ENCODE results near the gene CBR1.

The CBR1 gene

GRCh38 chr21:36059823-36060158 lies 10.0 kb upstream of the CBR1 start:
- peak overlapping the region; percentile 73 for H3K4me3 ChIP-seq (ENCODE audit: low read depth, low read length)
- DNase-seq (ENCODE audit: low read depth, low spot score) = no peak
- in situ Hi-C loops (cut with HindIII; ENCODE audit: low sequenced_read_pairs) = no loop called here
- TF ChIP-seq CTCF (IDR thresholded peaks at IDR 0.05; ENCODE audit: low read depth, low read length) = no peak

DNA sequence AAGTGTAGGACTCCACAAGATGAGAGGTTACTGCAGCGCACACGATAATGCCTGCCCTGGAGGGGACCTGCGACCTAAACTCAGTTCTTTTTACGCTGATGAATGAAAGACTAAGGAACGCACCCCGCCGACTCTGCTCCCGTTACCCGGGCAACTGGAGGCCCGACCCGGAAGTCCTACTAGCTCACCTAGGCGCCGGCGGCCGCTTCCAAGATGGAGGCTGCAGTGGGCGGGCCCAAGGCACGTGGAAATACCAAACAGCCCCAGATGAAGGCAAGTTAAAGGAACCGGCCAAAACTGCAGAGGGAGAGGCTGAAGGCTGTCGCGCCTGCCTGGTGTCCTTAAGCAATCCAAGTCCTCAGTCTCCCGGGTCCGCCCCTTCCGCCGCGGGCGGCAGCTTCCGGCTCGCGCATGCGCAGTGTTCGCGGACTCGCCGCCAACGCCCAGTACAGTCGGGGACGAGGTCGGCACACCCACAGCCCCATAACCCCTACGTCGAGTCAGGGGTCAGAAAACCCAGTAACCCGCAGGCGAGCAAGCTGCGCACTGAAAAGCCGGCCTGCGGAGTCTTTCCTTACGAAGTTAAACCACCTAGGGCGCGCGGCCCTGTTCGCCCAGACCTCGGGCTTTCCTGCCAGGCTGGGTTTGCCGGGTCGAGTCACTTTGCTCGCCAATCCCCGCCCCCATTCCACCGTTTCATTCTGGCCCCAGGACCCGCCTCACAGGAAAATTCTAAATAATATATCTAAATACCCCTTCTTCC lies 9.5 kb upstream of the CBR1 start, which contains the start of gene SETD4:
Gene SETD4, minus strand, starts transcription at position 368 of the 763 bp plus-strand sequence. CDS start 1,638 bp downstream, outside the sequence.
- H3K4me3 ChIP-seq (ENCODE audit: low read depth, low read length) = peak within 1 kb of the TSS; percentile 73
- in situ Hi-C loops (cut with HindIII; ENCODE audit: low sequenced_read_pairs) = no loop called here
- DNase-seq (ENCODE audit: low read depth, low spot score) = peak; percentile 93
- TF ChIP-seq CTCF (IDR thresholded peaks at IDR 0.05; ENCODE audit: low read depth, low read length) = no peak

GRCh38 chr21:36061445-36061844 lies 8.4 kb upstream of the CBR1 start:
- in situ Hi-C loops (cut with HindIII; ENCODE audit: low sequenced_read_pairs) = no loop called here
- no peak for DNase-seq (ENCODE audit: low read depth, low spot score)
- H3K4me3 ChIP-seq (ENCODE audit: low read depth, low read length) = no peak overlapping the region
- no peak for TF ChIP-seq CTCF (IDR thresholded peaks at IDR 0.05; ENCODE audit: low read depth, low read length)

GRCh38 chr21:36063375-36064084 lies 6.3 kb upstream of the CBR1 start:
- in situ Hi-C loops (cut with HindIII; ENCODE audit: low sequenced_read_pairs) = no loop called here
- TF ChIP-seq CTCF (IDR thresholded peaks at IDR 0.05; ENCODE audit: low read depth, low read length) = no peak
- H3K4me3 ChIP-seq (ENCODE audit: low read depth, low read length) = no peak overlapping the region
- no peak for DNase-seq (ENCODE audit: low read depth, low spot score)

DNA sequence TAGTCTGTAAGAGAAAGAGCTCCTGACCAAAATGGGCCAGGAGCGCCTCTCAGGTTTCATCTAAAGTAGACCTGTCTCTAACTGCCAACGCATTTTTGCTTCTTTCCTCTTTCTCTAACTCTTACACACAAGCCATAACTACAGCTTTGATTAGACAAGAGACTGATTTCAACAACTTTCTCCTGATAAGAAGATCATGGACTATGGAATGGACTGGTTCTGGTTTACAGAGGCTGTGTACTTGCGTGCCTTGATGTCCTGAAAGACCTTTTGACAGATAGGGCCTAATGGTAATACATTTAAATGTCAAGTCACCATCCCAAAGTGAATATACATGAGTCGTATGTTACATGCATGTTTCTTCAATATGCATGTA lies 5.8 kb upstream of the CBR1 start:
- in situ Hi-C loops (cut with HindIII; ENCODE audit: low sequenced_read_pairs) = no loop called here
- DNase-seq (ENCODE audit: low read depth, low spot score) = no peak
- H3K4me3 ChIP-seq (ENCODE audit: low read depth, low read length) = no peak overlapping the region
- TF ChIP-seq CTCF (IDR thresholded peaks at IDR 0.05; ENCODE audit: low read depth, low read length) = no peak

GRCh38 chr21:36065497-36066036 lies 4.3 kb upstream of the CBR1 start:
- H3K4me3 ChIP-seq (ENCODE audit: low read depth, low read length) = no peak overlapping the region
- in situ Hi-C loops (cut with HindIII; ENCODE audit: low sequenced_read_pairs) = no loop called here
- DNase-seq (ENCODE audit: low read depth, low spot score) = peak; percentile 57
- TF ChIP-seq CTCF (IDR thresholded peaks at IDR 0.05; ENCODE audit: low read depth, low read length) = no peak

All from astrocyte of the spinal cord (primary cell).